NCI-H1105 (cell line): ENCODE results near the gene BASP1.
"Not testable (repeated sequence)": the region's sequence is repeated elsewhere in the genome, so short reads cannot be mapped to it uniquely, and the experiment has no call there.

Experiments used
- DNase-seq: peaks from one replicate; lab custom pipeline; 2025; lab: John Stamatoyannopoulos, UW

Gene BASP1

DNA sequence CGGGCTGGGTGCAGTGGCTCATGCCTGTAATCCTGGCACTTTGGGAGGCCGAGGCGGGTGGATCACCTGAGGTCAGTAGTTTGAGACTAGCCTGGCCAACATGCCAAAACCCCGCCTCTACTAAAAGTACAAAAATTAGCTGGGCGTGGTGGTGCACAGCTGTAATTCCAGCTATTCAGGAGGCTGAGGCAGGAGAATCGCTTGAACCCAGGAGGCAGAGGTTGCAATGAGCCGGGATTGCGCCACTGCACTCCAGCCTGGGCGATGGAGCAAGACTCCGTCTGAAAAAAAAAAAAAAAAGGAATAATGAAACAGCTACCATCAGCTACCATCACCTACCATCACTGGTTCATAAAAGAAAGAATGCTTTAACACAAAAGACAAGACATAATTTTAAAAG lies 25.9 kb upstream of the BASP1 start:
- DNase-seq: not testable (repeated sequence)

DNA sequence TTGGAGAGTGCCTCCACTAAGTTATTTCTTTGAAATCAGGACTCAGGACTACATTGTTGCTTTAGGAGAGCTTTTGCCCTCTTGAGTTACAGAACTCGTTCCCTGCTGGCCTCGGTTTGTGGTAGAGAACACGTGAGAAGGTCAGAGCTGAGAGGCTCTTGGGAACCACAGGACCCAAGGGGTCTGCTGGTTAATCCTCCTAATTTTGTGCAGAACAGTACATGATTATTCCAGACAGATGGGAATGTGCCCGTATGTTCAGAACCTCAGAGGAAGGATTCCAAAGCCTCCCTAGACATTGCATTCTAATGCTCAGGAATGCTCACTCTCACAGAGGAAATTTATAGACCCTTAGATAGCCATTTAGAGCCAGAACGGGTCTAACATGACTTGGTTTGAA lies 25.2 kb upstream of the BASP1 start:
- no peak for DNase-seq

DNA sequence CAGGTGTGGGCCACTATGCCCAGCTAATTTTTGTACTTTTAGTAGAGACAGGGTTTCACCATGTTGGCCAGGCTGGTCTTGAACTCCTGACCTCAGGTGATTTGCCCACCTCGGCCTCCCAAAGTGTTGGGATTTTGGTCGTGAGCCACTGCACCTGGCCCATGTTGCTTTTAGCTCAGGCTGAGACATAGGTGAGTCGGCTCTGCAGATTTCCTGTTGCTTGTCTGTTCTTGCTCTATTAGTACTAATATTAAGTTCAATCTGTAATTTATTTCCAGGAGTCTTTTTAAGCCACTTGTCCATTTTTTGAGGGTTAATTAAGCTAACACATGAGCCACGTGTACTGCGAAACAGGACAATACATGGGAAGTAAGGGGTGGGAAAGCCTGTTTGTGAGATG lies 21.4 kb upstream of the BASP1 start:
- no peak for DNase-seq

DNA sequence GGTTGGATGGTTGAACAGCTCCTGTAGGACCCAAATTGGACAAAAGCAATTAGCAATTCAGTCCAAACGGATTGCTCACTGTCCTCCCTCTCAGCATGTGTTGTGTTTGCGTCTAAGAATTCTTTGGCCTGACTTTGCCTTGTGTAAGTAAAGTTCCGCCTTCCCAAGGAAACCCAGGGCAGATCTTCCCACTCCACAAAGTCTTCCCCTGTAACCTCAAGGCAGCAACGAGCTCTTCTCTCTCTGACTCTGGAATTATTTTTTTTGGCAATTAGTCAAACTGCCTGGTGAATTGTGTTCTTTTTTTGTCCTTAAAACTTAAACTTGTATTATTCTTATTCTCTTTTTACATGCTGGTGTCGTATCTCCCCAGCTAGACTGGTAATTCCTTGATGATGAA lies 20.7 kb upstream of the BASP1 start:
- no peak for DNase-seq

DNA sequence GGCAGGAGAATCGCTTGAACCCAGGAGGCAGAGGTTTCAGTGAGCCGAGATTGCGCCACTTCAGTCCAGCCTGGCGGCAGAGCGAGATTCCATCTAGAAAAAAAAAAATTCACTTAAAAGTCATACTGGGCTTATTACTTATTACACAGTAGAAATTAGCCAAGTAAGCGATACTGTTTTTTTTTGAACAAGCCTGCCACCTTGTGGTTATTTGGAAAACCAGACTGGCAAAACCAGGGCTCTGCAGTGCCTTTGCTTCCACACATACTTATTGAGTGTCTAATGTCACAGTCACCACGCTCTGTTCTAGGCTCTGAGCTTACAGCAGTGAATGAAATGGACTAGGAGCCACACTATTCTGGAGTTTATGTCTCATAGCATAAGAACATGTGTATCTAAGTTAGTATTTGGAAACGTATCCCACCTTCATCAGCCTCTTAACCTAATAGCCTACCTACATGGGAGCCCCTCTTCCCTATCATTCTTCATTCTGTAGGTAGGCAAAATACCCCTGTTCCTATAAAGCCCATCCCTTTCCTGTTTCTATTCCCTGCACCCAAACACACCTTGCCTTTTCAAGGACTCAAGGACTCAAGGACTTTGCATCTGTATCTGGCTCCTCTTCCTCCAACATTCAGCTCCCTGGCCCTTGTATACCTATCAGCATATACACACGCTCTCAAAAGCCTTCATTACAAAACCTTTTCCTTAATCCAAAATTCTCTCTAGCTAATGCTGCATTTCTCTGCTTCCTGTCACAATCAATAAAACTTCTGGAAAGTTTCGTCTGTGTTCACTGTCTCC lies 13.9 kb upstream of the BASP1 start:
- peak; percentile 40 for DNase-seq

DNA sequence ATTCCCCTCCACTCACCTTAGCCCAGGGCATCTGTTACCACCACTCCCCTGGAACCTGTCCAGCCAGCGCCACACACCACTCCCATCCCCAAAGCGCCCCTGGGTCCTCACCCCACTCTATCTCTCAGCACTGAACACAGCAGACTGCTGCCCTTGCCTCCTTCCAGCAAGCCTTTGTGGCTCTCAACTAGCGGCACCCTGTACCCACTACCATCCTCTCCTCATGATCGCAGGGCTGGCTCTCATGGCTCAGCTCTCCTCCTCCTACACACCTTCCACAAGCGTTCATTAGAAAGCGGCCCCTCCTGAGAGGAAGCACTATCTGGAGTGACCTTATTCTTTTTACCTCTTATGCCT lies 13.3 kb upstream of the BASP1 start:
- DNase-seq: no peak

DNA sequence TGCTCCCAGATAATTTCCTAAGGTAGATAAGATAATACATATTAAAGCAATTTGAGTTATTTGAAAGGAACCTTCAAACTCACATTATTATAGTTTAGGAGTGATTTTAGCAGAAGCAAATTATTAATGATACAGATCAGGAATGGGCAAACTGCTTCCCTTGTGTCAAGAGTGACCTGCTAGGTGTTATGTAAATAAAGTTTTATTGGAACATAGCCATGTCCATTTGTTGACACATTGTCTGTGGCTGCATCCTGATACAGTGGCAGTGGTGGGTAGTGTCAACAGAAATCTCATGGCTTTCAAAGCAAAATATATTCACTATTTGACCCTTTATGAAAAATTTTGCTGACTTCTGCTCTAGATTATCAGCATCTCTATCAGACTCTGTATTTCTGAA lies 11.4 kb upstream of the BASP1 start:
- DNase-seq: no peak

DNA sequence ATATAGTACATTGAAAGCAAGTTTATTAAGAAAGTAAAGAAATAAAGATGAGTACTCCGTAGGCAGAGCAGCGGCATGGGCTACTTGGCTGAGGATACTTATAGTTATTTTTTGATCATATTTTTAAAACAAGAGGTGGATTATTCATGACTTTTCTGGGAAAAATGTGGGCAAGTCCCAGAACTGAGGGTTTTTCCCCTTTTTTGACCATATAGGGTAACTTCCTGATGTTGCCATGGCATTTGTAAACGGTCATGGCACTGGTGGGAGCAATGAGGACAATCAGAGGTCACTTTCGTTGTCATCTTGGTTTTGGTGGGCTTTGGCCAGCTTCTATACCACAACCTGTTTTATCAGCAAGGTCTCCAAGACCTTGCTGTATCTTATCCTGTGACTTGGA lies 5.2 kb upstream of the BASP1 start:
- no peak for DNase-seq

DNA sequence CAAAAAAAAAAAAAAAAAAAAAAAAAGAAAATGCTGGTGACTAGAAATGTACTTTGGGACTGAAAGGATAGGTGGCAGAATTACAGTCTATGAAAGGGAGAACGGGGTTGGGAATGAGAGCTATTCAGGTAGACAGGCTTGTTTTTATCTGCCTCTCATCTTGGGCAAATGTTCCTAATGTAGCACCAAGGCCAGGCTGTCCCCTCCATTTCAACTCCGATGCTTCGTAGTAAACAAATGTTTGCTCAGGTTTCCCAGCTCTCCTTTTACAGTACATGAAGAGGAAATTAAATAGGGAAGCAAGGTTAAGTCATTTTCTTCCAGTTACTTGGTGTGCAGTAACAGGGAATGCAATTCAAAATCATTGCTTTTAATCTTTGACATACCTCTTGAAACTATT lies 4.4 kb upstream of the BASP1 start:
- no peak for DNase-seq

DNA sequence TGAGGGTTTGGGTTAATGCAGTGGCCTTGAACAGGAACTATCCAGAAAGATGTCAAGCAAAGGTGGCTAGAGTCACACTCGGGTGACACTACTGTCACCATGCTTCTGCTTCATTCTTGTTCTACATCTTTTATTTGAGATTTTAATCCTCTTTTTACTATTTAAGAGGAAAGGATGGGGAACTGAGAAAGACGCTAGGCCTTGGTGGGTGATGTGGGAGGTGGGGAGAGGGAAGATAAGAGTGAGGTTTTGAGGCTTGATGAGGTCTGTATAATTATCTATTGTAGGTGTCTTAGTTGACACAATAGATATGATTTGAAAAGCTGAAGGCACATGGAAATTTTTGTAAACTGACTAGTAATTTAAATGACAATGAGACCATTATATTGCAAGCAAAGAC lies 3.5 kb upstream of the BASP1 start:
- no peak for DNase-seq

DNA sequence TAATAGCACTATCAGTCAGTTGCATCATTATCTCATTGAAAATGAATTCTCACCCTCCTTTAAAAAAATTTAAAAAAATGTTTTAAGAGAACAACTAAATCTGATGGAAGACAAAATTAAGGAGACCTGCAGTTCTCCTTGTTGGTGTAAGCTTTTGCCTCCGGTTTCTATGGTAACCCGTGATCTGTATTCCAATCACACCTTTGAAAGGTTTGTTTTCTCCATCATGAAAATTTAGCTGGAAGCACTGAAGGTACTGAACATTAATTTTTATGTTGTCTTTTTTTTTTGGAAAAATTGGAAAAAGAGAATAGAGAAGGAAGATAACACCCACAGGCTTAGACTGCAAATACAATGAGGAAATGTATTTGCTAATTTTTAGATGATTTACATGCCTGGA lies 2.5 kb upstream of the BASP1 start:
- no peak for DNase-seq

DNA sequence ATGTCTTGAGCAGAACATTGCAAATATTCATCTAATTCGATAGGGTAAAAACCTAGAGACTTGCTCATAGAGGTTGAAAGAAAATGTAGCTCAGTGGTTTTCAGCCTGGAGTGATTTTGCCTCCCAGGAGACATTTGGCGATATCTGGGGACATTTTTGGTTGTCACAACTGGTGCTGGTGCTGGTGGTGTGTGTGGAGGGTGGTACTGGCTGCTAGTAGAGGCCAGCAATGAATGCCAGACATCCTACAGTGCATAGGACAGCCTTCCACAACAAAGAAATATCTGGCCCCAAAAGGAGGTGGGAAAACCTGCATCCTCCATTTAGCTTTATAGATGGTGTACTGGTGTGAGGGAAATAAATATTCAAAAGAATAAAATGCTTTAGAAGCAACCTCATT lies 2.1 kb upstream of the BASP1 start:
- DNase-seq: no peak

DNA sequence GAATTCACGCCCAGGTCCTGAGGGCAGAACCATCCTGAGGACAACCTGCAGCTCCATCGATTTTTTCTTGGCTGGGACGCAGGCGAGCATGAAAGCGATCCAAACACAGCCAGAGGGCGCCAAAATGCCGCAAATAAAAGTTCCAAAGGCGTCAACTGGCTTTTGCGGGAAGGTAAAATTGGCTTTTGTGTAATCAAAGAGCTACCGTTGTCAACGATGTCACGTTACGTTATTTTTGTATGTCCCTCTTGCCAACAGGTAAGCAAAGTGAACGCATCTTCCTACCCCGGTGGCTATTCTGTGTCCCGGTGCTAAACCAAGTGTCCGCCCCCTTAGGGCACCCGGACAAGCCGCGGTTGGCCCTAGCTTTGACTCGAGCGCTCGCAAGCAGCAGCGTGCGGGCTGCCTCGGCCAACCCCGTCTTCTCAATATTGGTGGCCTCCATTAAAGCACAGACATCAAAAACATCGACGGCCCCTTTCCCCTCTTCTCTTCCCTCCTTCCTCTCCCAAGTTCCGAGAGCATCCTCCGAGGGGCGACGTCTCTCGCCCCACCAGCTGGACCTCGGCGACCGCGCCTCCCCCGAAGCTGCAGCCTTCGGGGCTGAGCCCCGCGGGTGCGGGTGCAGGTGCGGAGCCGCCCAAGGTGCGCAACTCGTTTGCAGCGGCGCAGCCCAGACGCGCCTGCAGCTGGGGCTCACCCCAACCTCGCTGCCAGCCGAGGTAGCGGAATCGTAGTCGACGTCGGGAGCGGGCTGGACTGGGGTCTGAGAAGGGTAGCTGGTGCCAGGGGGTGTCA lies 1.1 kb upstream of the BASP1 start:
- DNase-seq: peak; percentile 57

DNA sequence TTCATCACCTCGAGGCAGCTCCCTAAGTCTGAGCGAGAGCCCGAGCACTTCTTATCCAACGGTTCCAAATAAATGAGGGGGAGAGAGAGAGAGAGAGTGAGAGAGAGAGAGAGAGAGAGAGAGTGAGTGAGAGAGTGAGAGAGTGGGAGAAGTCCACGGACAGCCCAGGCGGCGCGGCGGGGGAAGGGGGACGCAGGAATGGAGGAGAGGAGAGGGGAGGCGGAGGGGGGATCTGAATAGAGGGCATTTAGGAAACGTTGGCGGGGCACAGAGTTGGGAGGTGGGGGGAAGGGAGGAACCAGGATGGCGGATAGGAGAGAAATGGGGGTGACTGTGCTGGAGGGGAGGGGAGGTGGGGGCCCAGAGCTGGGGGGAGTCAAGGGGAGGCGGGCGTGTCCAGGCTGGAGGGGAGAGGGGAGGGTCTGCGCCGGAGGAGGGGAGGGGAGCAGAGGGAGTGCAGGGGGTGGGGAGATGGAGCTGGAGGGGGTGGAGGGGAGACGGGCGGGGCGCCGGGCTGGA lies 398 bp upstream of the BASP1 start:
- DNase-seq: no peak

DNA sequence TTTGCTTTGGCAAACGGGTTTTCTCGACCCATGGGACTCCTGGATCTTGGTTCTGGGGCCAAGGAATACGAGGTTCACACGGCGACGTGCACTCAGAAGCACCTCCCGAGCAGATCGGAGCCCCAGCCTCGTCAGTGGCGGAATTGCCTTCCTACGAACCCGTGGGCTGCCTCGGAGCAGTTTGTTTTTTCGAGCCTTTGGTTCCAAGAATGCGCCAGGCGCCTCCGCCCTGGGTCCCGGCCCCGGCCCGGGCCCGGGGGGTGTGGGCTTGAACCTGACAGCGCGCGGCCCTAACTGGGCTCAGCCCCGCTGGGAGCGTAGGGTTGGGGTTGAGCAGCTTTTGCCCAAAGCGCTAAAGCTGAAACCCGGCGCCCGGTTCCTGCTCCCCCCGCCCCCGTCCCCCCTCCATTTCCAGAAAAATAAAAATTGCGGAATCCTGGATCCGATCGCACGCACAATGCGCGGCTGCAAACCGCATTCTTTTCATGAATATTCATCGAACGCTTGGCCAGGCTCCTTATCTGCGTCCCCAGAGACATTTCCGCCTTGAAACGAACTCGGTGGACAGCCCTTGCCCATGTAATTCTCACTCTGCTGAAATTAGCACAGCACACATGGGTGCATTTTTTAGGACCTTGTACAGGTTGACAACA lies 1.0 kb downstream of the BASP1 start:
- DNase-seq: no peak

DNA sequence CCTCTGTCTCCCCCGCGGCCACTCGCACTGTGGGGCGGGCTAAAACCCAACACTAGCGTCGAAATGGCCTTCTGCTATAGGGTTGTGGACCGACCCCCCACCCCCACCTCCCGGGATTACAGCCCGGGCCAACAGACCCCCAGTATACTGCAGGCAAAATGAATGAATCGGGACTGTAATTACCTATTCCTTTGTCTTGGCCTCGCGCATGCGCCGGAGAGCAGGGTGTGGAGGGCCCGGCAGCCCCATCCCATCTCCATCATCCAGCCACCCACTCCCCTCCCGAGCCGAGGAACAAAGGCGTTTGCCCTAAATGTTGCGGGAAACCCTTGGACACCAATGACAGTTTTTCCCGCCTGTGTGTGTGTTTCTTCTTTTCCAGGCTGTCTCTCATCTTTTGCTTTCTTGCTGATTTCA lies 1.6 kb downstream of the BASP1 start:
- DNase-seq: no peak

DNA sequence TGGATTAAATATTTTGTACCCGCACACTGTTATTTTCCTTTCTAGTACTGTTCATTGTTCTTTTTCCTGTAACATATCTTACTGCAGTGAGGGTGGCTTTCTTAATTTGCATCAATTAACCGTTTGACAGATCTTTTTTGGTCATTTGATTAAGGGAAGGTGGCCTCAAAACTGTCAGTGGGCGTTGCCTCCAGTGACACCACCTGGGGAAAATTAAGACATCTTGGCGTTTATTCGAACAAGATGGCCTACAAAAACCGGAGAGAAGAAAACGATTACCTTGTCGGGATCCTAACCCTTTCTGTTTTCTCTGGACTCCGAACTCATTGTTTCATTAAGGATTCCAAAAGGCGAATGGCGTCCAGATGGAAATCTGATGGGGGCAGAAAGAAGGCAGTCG lies 2.0 kb downstream of the BASP1 start:
- no peak for DNase-seq

DNA sequence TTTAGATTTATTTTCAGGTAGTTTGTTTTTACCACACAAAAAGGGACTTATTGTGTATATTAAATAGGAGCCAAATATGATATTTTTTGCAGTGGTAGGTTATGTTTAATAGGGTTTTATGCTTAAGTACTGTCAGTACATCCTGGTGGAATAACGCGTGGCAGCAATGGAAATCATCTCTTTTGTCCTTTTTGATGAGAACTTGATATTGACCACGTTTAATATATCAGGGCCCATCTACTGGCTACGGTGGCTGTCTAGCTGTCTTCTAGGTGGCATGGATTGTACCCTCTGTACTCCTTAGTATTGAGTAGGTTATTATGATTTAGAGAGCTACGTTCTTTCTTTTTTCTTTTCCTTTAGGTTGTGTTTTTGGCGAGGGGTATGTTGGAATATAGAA lies 2.6 kb downstream of the BASP1 start:
- no peak for DNase-seq

DNA sequence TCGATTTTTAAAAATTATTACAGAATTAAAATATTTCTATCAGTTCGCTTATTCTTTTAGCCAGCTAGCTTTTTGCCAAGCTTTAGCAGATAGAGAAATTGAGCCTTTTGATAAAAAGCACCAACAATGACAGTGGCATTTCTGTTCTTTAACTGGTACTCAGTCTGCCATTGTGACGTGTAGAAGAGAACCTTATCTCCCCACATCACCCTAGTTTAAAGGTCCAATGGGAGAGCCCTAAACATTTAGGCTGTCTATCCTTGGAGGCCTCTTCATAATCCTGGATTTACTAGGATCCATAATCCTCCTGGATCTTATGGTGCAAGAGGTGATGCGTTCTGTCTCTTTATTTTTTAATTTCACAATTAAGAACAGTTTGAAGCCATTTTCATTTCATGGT lies 3.0 kb downstream of the BASP1 start:
- no peak for DNase-seq

DNA sequence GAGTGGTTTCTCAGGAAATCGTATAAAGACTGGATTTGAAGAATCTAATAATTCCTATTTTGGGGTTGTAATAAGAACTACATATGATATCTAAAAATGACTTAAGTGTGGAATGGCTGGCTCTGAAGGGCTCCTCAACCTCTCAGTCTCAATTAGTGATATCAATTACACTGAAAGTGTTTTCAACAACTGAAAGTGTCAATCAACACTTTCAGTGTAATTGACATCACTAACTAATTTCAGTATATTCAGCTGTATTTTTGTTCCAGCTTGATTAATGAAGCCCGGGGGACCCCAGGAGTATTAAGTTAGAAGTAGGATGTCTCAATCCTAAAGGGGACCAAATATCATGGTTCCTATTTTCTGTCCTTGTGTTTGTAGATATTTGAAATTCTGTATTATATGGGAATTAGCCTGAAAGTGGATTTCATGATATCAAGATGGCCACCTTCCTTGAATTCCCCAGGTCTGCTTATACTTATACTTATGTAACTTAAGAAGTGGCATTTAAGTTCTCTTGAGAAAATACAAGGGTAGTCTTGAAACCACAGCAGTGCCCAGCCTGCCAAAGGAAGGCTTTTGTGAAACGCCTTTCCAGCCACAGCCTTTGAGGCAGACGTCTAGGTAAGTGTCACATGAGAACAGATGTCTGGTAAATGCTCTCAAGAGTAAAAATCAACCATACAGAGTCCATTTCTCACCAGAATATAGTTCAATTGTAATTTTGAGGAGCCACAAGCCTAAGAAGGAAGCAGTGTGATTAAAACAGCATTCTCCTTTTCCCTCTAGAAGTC lies 4.6 kb downstream of the BASP1 start:
- DNase-seq: no peak

DNA sequence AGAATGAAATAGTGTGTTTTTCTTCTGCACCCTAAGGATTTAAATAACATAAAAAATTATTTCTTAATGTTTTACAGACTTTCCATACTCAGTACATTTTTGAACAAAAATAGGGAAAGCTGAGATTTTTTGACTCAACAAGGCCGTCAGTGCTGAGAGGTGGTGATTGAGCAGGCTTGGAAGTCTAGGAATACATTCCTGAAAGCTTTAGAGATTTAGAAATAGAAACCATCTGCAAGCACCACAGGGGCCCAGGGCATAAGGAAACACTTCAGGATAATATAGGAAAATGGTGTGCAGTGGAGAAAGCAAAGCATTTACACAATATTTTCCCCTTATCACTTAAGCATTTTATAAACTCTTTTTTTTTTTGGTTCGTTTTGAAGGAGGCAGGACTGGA lies 5.2 kb downstream of the BASP1 start:
- DNase-seq: no peak
